Stomach smooth muscle (tissue), 2 donors: ENCODE measurements around the gene FKBP9.
"Not testable (repeated sequence)": the region's sequence is repeated elsewhere in the genome, so short reads cannot be mapped to it uniquely, and the experiment has no call there.

Experiments
- H3K27ac ChIP-seq: one replicate; pipeline ENCODE4 v1.7.0; 2013; ENCODE audit warnings: mild to moderate bottlenecking, low read length, inconsistent platforms
- H3K27me3 ChIP-seq, 2 donors: one replicate each; pipeline ENCODE4 v1.7.0; 2013; ENCODE audit warnings: low read length in 2 of 2; ENCODE audit not compliant: insufficient read depth in 2 of 2, control insufficient read depth in 1 of 2
- H3K36me3 ChIP-seq, 2 donors: one replicate each; pipeline ENCODE4 v1.7.0; 2013; ENCODE audit warnings: low read length in 2 of 2; ENCODE audit not compliant: control insufficient read depth in 2 of 2, insufficient read depth in 2 of 2
- H3K4me1 ChIP-seq: one replicate; pipeline ENCODE4 v1.7.0; 2013; ENCODE audit warnings: low read length; ENCODE audit not compliant: control insufficient read depth, insufficient read depth
- H3K4me3 ChIP-seq, 2 donors: one replicate each; pipeline ENCODE4 v1.7.0; 2013; ENCODE audit warnings: low read length in 2 of 2
- H3K9ac ChIP-seq, 2 donors: one replicate each; pipeline ENCODE4 v1.7.0; 2013; ENCODE audit warnings: low read length in 2 of 2, mild to moderate bottlenecking in 1 of 2
- H3K9me3 ChIP-seq, 2 donors: one replicate each; pipeline ENCODE4 v1.7.0; 2013; ENCODE audit warnings: low read length in 2 of 2; ENCODE audit not compliant: control insufficient read depth in 2 of 2
- donor health status: healthy.
- donor health status: Pancreatic carcinoma.

FKBP9 gene

GRCh38 chr7:32988148-32988547 is 30.9 kb downstream of the FKBP9 start:
- not testable (repeated sequence) for H3K27me3 ChIP-seq, H3K36me3 ChIP-seq, H3K9me3 ChIP-seq, H3K4me3 ChIP-seq, H3K27ac ChIP-seq, H3K4me1 ChIP-seq, H3K9ac ChIP-seq

- not testable (repeated sequence) for H3K9me3 ChIP-seq, H3K27ac ChIP-seq, H3K4me1 ChIP-seq, H3K27me3 ChIP-seq, H3K4me3 ChIP-seq, H3K36me3 ChIP-seq, H3K9ac ChIP-seq
These were observed 33.9 kb downstream of the FKBP9 start for GRCh38 chr7:32991068-32991585.

GRCh38 chr7:32991975-32992700 is 34.9 kb downstream of the FKBP9 start:
- H3K36me3 ChIP-seq, H3K4me1 ChIP-seq, H3K27me3 ChIP-seq, H3K9ac ChIP-seq, H3K4me3 ChIP-seq, H3K27ac ChIP-seq, H3K9me3 ChIP-seq: not testable (repeated sequence)

- H3K4me1 ChIP-seq, H3K36me3 ChIP-seq, H3K9ac ChIP-seq, H3K4me3 ChIP-seq, H3K27ac ChIP-seq, H3K27me3 ChIP-seq, H3K9me3 ChIP-seq: not testable (repeated sequence)
These were observed 35.5 kb downstream of the FKBP9 start for GRCh38 chr7:32992750-32993149.

GRCh38 chr7:32997956-32998355 is 40.7 kb downstream of the FKBP9 start:
- H3K9me3 ChIP-seq, H3K36me3 ChIP-seq, H3K4me1 ChIP-seq, H3K27me3 ChIP-seq, H3K27ac ChIP-seq: not testable (repeated sequence)
- H3K9ac ChIP-seq = peak overlapping the region in 1 of 2 donors; percentile 33
- H3K4me3 ChIP-seq = peak overlapping the region in 1 of 2 donors; percentile 52

- not testable (repeated sequence) for H3K4me1 ChIP-seq, H3K36me3 ChIP-seq, H3K27me3 ChIP-seq, H3K9ac ChIP-seq, H3K27ac ChIP-seq, H3K9me3 ChIP-seq
- H3K4me3 ChIP-seq = peak overlapping the region; percentile 25 to 52
These were observed 41.3 kb downstream of the FKBP9 start for GRCh38 chr7:32998361-32999171.

- H3K36me3 ChIP-seq, H3K27me3 ChIP-seq, H3K9ac ChIP-seq, H3K9me3 ChIP-seq, H3K4me3 ChIP-seq, H3K4me1 ChIP-seq, H3K27ac ChIP-seq: not testable (repeated sequence)
These were observed 42.1 kb downstream of the FKBP9 start for GRCh38 chr7:32999380-32999779.

- not testable (repeated sequence) for H3K9ac ChIP-seq, H3K27ac ChIP-seq, H3K36me3 ChIP-seq, H3K4me3 ChIP-seq, H3K27me3 ChIP-seq, H3K9me3 ChIP-seq, H3K4me1 ChIP-seq
These were observed 45.9 kb downstream of the FKBP9 start for GRCh38 chr7:33003111-33003510.

- H3K9ac ChIP-seq, H3K9me3 ChIP-seq, H3K4me3 ChIP-seq, H3K27me3 ChIP-seq, H3K4me1 ChIP-seq, H3K27ac ChIP-seq, H3K36me3 ChIP-seq: not testable (repeated sequence)
These were observed 46.9 kb downstream of the FKBP9 start for GRCh38 chr7:33004104-33004616.

GRCh38 chr7:33005193-33005592 is 48.0 kb downstream of the FKBP9 start:
- not testable (repeated sequence) for H3K9me3 ChIP-seq, H3K36me3 ChIP-seq, H3K4me3 ChIP-seq, H3K27me3 ChIP-seq, H3K9ac ChIP-seq, H3K27ac ChIP-seq, H3K4me1 ChIP-seq

GRCh38 chr7:33005690-33006089 is 48.5 kb downstream of the FKBP9 start:
- H3K9me3 ChIP-seq, H3K27ac ChIP-seq, H3K9ac ChIP-seq, H3K27me3 ChIP-seq, H3K4me1 ChIP-seq, H3K36me3 ChIP-seq, H3K4me3 ChIP-seq: not testable (repeated sequence)
